ENCODE results near the gene XPO4. TPM values are rescaled to one million over a fixed set of nuclear protein-coding genes. Genes with fewer than 3 reads are reported as not detected.
"Not testable (repeated sequence)": the region's sequence is repeated elsewhere in the genome, so short reads cannot be mapped to it uniquely, and the experiment has no call there.

Gene XPO4
- total and polyA plus RNA-seq, 10 of the 15 experiments (the other 5 are each of a cell fraction or from before 2014, with no cell fraction given), result 3.6 to 24.9 (median 18.4) TPM

GRCh38 chr13:20942938-20943559, 40.5 kb upstream of the XPO4 start (continued):
- TF ChIP-seq ZNF207 (IDR thresholded peaks at IDR 0.05; ENCODE audit: borderline replicate concordance), result no peak
- TF ChIP-seq HDAC2 (IDR thresholded peaks at IDR 0.05), result no peak
- TF ChIP-seq CREM (IDR thresholded peaks at IDR 0.05; ENCODE audit: low read depth), result no peak
- no peak for TF ChIP-seq EZH2 (IDR thresholded peaks at IDR 0.05; ENCODE audit: borderline replicate concordance, control insufficient read depth, low read depth, low read length)
- no peak for TF ChIP-seq NFYA (IDR thresholded peaks at IDR 0.05; ENCODE audit: borderline replicate concordance, low read depth, low read length)
- TF ChIP-seq ZNF384 (IDR thresholded peaks at IDR 0.05; ENCODE audit: borderline replicate concordance, low read depth, low read length), result no peak

GRCh38 chr13:20940511-20940910, 38.0 kb upstream of the XPO4 start:
- ChIA-PET CTCF (interaction anchor here (0.5 to 4.0 kb wide), 2 partner anchors 240 to 537 kb away, joined by 3 to 51 read pairs; no protein-coding TSS in a partner anchor), SMC1A (ENCODE audit: uncharacterized antibody, unreplicated experiment) (interaction anchor here (1.0 kb wide), 1 partner anchor 237 kb away, joined by 3 read pairs; no protein-coding TSS in a partner anchor)
- H3K4me3 ChIP-seq; BruUV-seq (replicated peaks); ATAC-seq; RAD21 ChIA-PET (ENCODE audit: unreplicated experiment); H3K36me3 ChIP-seq (ENCODE audit: control insufficient read depth in 2 of 2, insufficient read depth in 2 of 2, low read length in 1 of 2); H4K20me1 ChIP-seq (ENCODE audit: control insufficient read depth, insufficient read depth); H2AFZ ChIP-seq (ENCODE audit: control insufficient read depth, low read depth, low read length); POLR2A ChIA-PET; H3K9ac ChIP-seq (ENCODE audit: control insufficient read depth, insufficient read depth, low read length); DNase-seq (ENCODE audit: low read depth, low spot score); H3K4me2 ChIP-seq (ENCODE audit: control insufficient read depth, insufficient read depth); H3K27me3 ChIP-seq (replicated peaks in 1 of 2; ENCODE audit: control insufficient read depth in 2 of 2, insufficient read depth in 2 of 2, low read length in 1 of 2); H3K27ac ChIP-seq (ENCODE audit: control insufficient read depth, insufficient read depth); H3K4me1 ChIP-seq (ENCODE audit: control insufficient read depth, insufficient read depth, low read length); H3K9me3 ChIP-seq (replicated peaks; ENCODE audit: control insufficient read depth, insufficient read depth, low read length); FAIRE-seq; H3K79me2 ChIP-seq (ENCODE audit: control insufficient read depth, insufficient read depth, low read length): not testable (repeated sequence)
- WGBS (ENCODE audit: insufficient coverage, insufficient replicate concordance, low lambda C conversion rate, missing lambda C conversion rate), result 74% methylated on average over 10 of the region's 10 CpGs
- intact Hi-C loops (cut with micrococcal nuclease; ENCODE audit: unreplicated experiment) (loop anchor here (5.0 to 10.0 kb wide), 4 partner anchors 134 to 1857 kb away; no protein-coding TSS in a partner anchor), in situ Hi-C loops (cut with MboI) (loop anchor here (5.0 to 25.0 kb wide), 3 partner anchors 237 to 1847 kb away; partner anchors contain the start of genes MRPL57 and SKA3)

All from GM12878 (cell line).